GM12891 (cell line): ENCODE measurements around the gene TBC1D2B.

Experiments
- PAX5 ChIP-seq: IDR thresholded peaks from 2 replicates; pipeline ENCODE4 v1.6.1; 2011; ENCODE audit warnings: low read length, moderate library complexity, mild to moderate bottlenecking; ENCODE audit not compliant: insufficient read depth, severe bottlenecking
- POLR2A ChIP-seq: IDR thresholded peaks from 2 replicates; pipeline ENCODE4 v1.6.1; 2011; ENCODE audit warnings: low read depth, low read length, control low read depth
- POLR2AphosphoS5 ChIP-seq: IDR thresholded peaks from 2 replicates; pipeline ENCODE4 v1.6.1; 2011; ENCODE audit warnings: low read depth, low read length, control low read depth
- SPI1 ChIP-seq: IDR thresholded peaks from 2 replicates; pipeline ENCODE4 v1.6.1; 2011; ENCODE audit warnings: low read depth, low read length, control low read depth
- TAF1 ChIP-seq: IDR thresholded peaks from 2 replicates; pipeline ENCODE4 v1.6.1; 2011; ENCODE audit warnings: low read depth, low read length, control low read depth

DNA sequence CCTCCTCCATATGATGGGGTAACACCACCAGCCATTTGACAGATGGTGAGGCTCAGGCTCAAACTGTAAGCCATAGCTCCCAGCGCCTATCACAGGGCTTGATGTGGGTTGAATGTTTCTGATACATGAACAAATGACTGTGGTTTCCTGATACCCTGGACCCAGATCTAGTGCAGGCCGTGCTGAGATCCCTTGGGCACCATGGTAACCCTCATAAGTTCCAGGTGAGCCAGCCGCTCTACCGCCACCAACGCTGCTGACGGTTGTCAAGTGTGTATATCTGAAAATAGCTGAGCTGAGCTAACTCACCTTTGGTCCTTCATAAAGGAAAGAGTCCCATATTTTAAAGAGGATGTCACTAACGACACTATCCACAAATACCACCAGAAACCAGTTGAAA, 74.5 kb downstream of the TBC1D2B start:
- no peak for TF ChIP-seq SPI1
- no peak for TF ChIP-seq POLR2AphosphoS5
- TF ChIP-seq POLR2A: no peak
- no peak for TF ChIP-seq TAF1
- TF ChIP-seq PAX5: no peak
